ENCODE measurements around the gene ITSN1.

GRCh38 chr21:33836408-33836807 lies 194.1 kb downstream of the ITSN1 start:
- TF ChIP-seq CTCF (IDR thresholded peaks at IDR 0.05; ENCODE audit: low read depth, low read length, missing input control) (no peak), YY1 (IDR thresholded peaks at IDR 0.05) (no peak), GABPA (IDR thresholded peaks at IDR 0.05 in 1 of 2, conservative IDR thresholded peaks at IDR 0.05 in 1 of 2) (no peak), REST (IDR thresholded peaks at IDR 0.05) (no peak), RAD21 (IDR thresholded peaks at IDR 0.05) (no peak)
- TF ChIP-seq, protein P1, sequence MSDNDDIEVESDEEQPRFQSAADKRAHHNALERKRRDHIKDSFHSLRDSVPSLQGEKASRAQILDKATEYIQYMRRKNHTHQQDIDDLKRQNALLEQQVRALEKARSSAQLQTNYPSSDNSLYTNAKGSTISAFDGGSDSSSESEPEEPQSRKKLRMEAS (IDR thresholded peaks at IDR 0.05) = no peak

Data from liver (tissue), 3 donors.